CD4-positive, alpha-beta T cell treated with Interleukin-6 at 100 ng/mL for 8 hours (primary cell): ENCODE measurements around the gene C1orf56.

Source experiments
- DNase-seq: peaks from one replicate; pipeline ENCODE4 v3.0.0-alpha.2; 2020; ENCODE audit warnings: mixed read lengths, low spot score

C1orf56 gene

GRCh38 chr1:151047591-151047924, at the start of gene C1orf56:
C1orf56 (plus strand) TSS chr1:151047751; CDS start chr1:151047848, 97 bp downstream.
- peak; percentile 54 for DNase-seq

- DNase-seq = no peak
Observed at GRCh38 chr1:150997949-150998348, 49.6 kb upstream of the C1orf56 start.

GRCh38 chr1:150999051-150999674, 48.4 kb upstream of the C1orf56 start:
- DNase-seq = no peak

GRCh38 chr1:150999926-151000325, 47.6 kb upstream of the C1orf56 start:
- no peak for DNase-seq

GRCh38 chr1:151000408-151000807, 47.1 kb upstream of the C1orf56 start:
- DNase-seq = no peak

GRCh38 chr1:151001602-151002001, 45.9 kb upstream of the C1orf56 start:
- no peak for DNase-seq

- no peak for DNase-seq
Observed at GRCh38 chr1:151002051-151002450, 45.5 kb upstream of the C1orf56 start.

GRCh38 chr1:151002611-151003010, 44.9 kb upstream of the C1orf56 start:
- no peak for DNase-seq

- peak; percentile 42 for DNase-seq
Observed at GRCh38 chr1:151003180-151003579, 44.4 kb upstream of the C1orf56 start.

- no peak for DNase-seq
Observed at GRCh38 chr1:151005729-151006319, 41.7 kb upstream of the C1orf56 start.

- DNase-seq = peak; percentile 34
Observed at GRCh38 chr1:151006327-151007052, 41.1 kb upstream of the C1orf56 start, which contains the start of gene MINDY1. MINDY1 (minus strand) TSS chr1:151006902; CDS start chr1:151002617, 4,285 bp downstream.

- no peak for DNase-seq
Observed at GRCh38 chr1:151007853-151008243, 39.7 kb upstream of the C1orf56 start.

GRCh38 chr1:151008244-151009205, 39.0 kb upstream of the C1orf56 start, which contains the start of gene PRUNE1:
PRUNE1 (plus strand) TSS chr1:151008449; CDS start chr1:151008633, 184 bp downstream.
- DNase-seq = peak; percentile 94

GRCh38 chr1:151009206-151009587, 38.4 kb upstream of the C1orf56 start:
- no peak for DNase-seq

GRCh38 chr1:151009674-151010345, 37.7 kb upstream of the C1orf56 start:
- DNase-seq = no peak

GRCh38 chr1:151010346-151010726, 37.2 kb upstream of the C1orf56 start:
- no peak for DNase-seq

- DNase-seq = no peak
Observed at GRCh38 chr1:151011154-151011850, 36.2 kb upstream of the C1orf56 start.

- DNase-seq = no peak
Observed at GRCh38 chr1:151012684-151013471, 34.7 kb upstream of the C1orf56 start.

- no peak for DNase-seq
Observed at GRCh38 chr1:151013518-151013917, 34.0 kb upstream of the C1orf56 start.

- peak; percentile 88 for DNase-seq
Observed at GRCh38 chr1:151024540-151025146, 22.9 kb upstream of the C1orf56 start.
